ENCODE data around the gene NBAS. TPM values are rescaled to one million over a fixed set of nuclear protein-coding genes. Genes with fewer than 3 reads are reported as not detected.

Gene NBAS
- total and polyA plus RNA-seq, 2 experiments from 2014 or later, result 21.2 to 51.8 TPM

DNA sequence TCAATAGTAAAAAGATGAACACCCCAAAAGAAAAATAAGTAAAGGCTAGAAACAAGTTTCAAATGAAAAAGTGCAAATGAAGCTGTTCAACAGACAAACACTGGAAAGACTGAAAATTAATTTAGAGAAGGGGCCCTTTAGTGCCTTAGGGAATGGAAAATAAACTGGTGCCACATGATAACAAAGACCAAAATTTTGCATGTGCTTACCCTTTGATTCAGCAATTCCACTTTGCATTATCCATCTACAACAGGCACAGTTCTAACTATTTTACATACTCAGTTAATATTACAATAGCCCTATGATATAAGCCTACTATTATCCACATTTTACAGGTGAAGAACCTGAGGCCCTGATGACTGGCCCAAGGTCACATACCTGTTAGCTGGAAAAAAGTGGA lies 183.9 kb downstream of the NBAS start:
- H3K4me2 ChIP-seq (ENCODE audit: unreplicated experiment), result no peak overlapping the region
- H3K9me2 ChIP-seq (ENCODE audit: insufficient read depth), result no peaks in the 10 kb centered on the region
- H4K20me1 ChIP-seq (ENCODE audit: insufficient read depth), result no peaks in the 10 kb centered on the region
- DNase-seq, result no peak
- H3F3A ChIP-seq (ENCODE audit: insufficient read depth), result no peaks in the 10 kb centered on the region
- H3K4me1 ChIP-seq (ENCODE audit: insufficient read depth), result no peaks in the 10 kb centered on the region
- no peaks in the 10 kb centered on the region for H3K27me3 ChIP-seq (replicated peaks; ENCODE audit: insufficient read depth)
- in situ Hi-C loops (cut with MboI), result no loop called here
- no peak overlapping the region for H2AFZ ChIP-seq
- no peaks in the 10 kb centered on the region for H3K9me3 ChIP-seq (ENCODE audit: low read depth)
- no peak overlapping the region for H3K27ac ChIP-seq
- TF ChIP-seq EZH2phosphoT487 (IDR thresholded peaks at IDR 0.05; ENCODE audit: insufficient read depth, low read depth) (no peak), EZH2 (IDR thresholded peaks at IDR 0.05; ENCODE audit: insufficient read depth, poor library complexity, severe bottlenecking) (no peak)
- peaks cover 25% of the 10 kb centered on the region for H3K36me3 ChIP-seq (ENCODE audit: low read depth)
- no peaks in the 10 kb centered on the region for H3K79me2 ChIP-seq (ENCODE audit: insufficient read depth)
- H3K4me3 ChIP-seq, result no peak overlapping the region
- H3K9ac ChIP-seq, result no peak overlapping the region

DNA sequence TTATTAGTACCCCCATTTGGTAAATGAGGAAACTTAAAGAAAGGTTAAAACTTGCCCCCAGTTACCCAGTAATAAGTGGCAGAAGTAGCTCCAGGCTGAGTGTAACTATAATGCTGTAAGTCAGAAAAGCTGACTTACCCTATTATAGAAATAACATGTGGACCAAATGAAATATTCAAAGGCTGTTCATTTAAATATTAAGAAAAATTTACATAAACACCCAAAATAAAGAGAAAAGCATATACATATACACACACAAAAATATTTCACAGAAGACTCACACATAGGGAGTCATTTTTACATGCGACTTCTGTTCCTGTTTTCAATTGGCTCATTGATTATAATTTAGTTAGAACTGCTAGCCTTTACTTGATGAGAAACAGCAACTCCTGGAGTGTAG lies 189.1 kb downstream of the NBAS start:
- Histone ChIP-seq H3K79me2 (ENCODE audit: insufficient read depth) (no peaks in the 10 kb centered on the region), H3K9me3 (ENCODE audit: low read depth) (no peaks in the 10 kb centered on the region), H3K9me2 (ENCODE audit: insufficient read depth) (no peaks in the 10 kb centered on the region), H3K4me2 (ENCODE audit: unreplicated experiment) (no peak overlapping the region), H3K4me3 (no peak overlapping the region), H3F3A (ENCODE audit: insufficient read depth) (no peaks in the 10 kb centered on the region), H4K20me1 (ENCODE audit: insufficient read depth) (no peaks in the 10 kb centered on the region), H3K27me3 (replicated peaks; ENCODE audit: insufficient read depth) (no peaks in the 10 kb centered on the region), H3K4me1 (ENCODE audit: insufficient read depth) (no peaks in the 10 kb centered on the region), H3K27ac (no peak overlapping the region), H2AFZ (no peak overlapping the region), H3K9ac (no peak overlapping the region), H3K36me3 (ENCODE audit: low read depth) (peaks cover 23% of the 10 kb centered on the region)
- TF ChIP-seq EZH2 (IDR thresholded peaks at IDR 0.05; ENCODE audit: insufficient read depth, poor library complexity, severe bottlenecking) (no peak), EZH2phosphoT487 (IDR thresholded peaks at IDR 0.05; ENCODE audit: insufficient read depth, low read depth) (no peak)
- in situ Hi-C loops (cut with MboI), result no loop called here
- WGBS, 2 experiments (ENCODE audit: low coverage in 1 of 2, low lambda C conversion rate in 2 of 2, missing lambda C conversion rate in 2 of 2), result 74 to 76% methylated on average over 1 of the region's 1 CpG
- no peak for DNase-seq

DNA sequence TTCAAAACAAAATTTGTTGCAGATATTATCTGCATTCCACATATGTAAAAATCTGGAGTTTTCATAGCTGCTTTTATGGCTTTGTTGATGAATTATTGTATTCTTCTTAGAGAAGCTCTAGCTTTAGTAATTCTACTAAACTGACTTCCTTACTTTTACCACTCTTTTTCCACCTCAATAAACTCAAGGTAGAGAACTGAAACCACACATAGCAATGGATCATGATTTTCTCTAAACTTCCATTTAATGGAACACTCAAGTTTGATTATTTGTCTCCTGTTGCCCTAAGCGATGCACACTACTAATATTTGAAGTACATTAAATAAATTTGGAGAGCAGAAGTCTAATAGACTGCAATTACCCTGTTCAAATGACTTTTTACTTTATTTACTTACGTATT lies 192.0 kb downstream of the NBAS start:
- no peaks in the 10 kb centered on the region for H3K27me3 ChIP-seq (replicated peaks; ENCODE audit: insufficient read depth)
- H3K4me3 ChIP-seq, result no peak overlapping the region
- peaks cover 15% of the 10 kb centered on the region; the same call in 1 of the 2 replicates for H3K36me3 ChIP-seq (ENCODE audit: low read depth)
- no peaks in the 10 kb centered on the region; the same call in 1 of the 2 replicates for H3F3A ChIP-seq (ENCODE audit: insufficient read depth)
- 98% methylated on average over 2 of the region's 2 CpGs for WGBS, 2 experiments (ENCODE audit: low coverage in 1 of 2, low lambda C conversion rate in 2 of 2, missing lambda C conversion rate in 2 of 2)
- no peak for TF ChIP-seq EZH2 (IDR thresholded peaks at IDR 0.05; ENCODE audit: insufficient read depth, poor library complexity, severe bottlenecking)
- no peak for TF ChIP-seq EZH2phosphoT487 (IDR thresholded peaks at IDR 0.05; ENCODE audit: insufficient read depth, low read depth)
- in situ Hi-C loops (cut with MboI), result no loop called here
- no peaks in the 10 kb centered on the region for H3K9me2 ChIP-seq (ENCODE audit: insufficient read depth)
- no peak overlapping the region for H3K9ac ChIP-seq
- no peak overlapping the region for H3K27ac ChIP-seq
- no peaks in the 10 kb centered on the region for H3K9me3 ChIP-seq (ENCODE audit: low read depth)
- H3K4me2 ChIP-seq (ENCODE audit: unreplicated experiment), result no peak overlapping the region
- 0 out of 2 replicates have a peak, but pooled peaks cover 13% of the 10 kb centered on the region for H3K4me1 ChIP-seq (ENCODE audit: insufficient read depth)
- no peak for DNase-seq
- no peak overlapping the region for H2AFZ ChIP-seq
- no peaks in the 10 kb centered on the region for H3K79me2 ChIP-seq (ENCODE audit: insufficient read depth)
- no peaks in the 10 kb centered on the region for H4K20me1 ChIP-seq (ENCODE audit: insufficient read depth)

DNA sequence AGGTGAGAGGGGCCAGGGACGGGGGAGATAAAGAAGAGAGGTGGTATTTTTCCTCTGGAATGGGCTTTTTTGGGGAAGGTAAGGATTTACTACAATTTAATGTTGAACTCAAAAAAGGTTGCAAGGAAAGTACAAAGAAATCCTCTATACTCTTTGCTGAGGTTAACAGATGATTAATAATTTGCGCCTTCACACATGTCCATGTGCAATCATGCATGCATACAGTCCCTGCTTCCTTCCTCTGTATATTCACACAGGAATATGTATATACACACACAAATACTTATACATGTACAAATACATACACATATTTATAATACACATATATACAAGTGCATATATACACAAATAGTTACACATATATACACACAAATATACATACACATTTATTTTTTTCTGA lies 193.4 kb downstream of the NBAS start:
- Histone ChIP-seq H3K9me2 (ENCODE audit: insufficient read depth) (no peaks in the 10 kb centered on the region), H3K4me2 (ENCODE audit: unreplicated experiment) (no peak overlapping the region), H3K27me3 (replicated peaks; ENCODE audit: insufficient read depth) (no peaks in the 10 kb centered on the region), H2AFZ (no peak overlapping the region), H3F3A (ENCODE audit: insufficient read depth) (peaks cover 10% of the 10 kb centered on the region; the same call in 1 of the 2 replicates), H3K9ac (no peak overlapping the region), H3K79me2 (ENCODE audit: insufficient read depth) (no peaks in the 10 kb centered on the region), H3K27ac (no peak overlapping the region), H3K4me1 (ENCODE audit: insufficient read depth) (peaks cover 24% of the 10 kb centered on the region), H4K20me1 (ENCODE audit: insufficient read depth) (no peaks in the 10 kb centered on the region), H3K36me3 (ENCODE audit: low read depth) (0 out of 2 replicates have a peak, but pooled peaks cover 6% of the 10 kb centered on the region), H3K9me3 (ENCODE audit: low read depth) (no peaks in the 10 kb centered on the region), H3K4me3 (no peak overlapping the region)
- TF ChIP-seq EZH2phosphoT487 (IDR thresholded peaks at IDR 0.05; ENCODE audit: insufficient read depth, low read depth) (no peak), EZH2 (IDR thresholded peaks at IDR 0.05; ENCODE audit: insufficient read depth, poor library complexity, severe bottlenecking) (no peak)
- in situ Hi-C loops (cut with MboI), result no loop called here
- DNase-seq, result no peak
- 98 to 100% methylated on average over 2 of the region's 2 CpGs for WGBS, 2 experiments (ENCODE audit: low coverage in 1 of 2, low lambda C conversion rate in 2 of 2, missing lambda C conversion rate in 2 of 2)

DNA sequence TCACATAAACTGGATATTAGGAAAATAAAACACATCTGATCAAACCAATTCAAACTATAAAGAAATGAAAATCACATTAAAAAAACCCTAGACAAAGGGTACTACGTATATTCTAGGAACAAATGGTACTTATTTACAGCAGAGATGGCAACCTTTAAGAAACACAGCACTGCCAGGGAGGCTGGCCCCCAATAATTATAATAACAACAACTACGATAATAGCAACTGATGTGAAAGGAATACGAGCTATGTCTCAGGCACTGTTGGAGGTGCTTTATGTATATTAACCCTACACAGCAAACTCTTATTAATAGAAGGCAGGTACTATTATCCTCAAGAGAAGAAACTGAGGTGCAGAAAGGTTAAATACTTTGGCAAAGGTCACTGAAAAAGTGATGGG lies 193.9 kb downstream of the NBAS start:
- H2AFZ ChIP-seq, result no peak overlapping the region
- H3K79me2 ChIP-seq (ENCODE audit: insufficient read depth), result no peaks in the 10 kb centered on the region
- 94% methylated on average over 3 of the region's 3 CpGs for WGBS, 2 experiments (ENCODE audit: low coverage in 1 of 2, low lambda C conversion rate in 2 of 2, missing lambda C conversion rate in 2 of 2)
- 0 out of 2 replicates have a peak, but pooled peaks cover 6% of the 10 kb centered on the region for H3K36me3 ChIP-seq (ENCODE audit: low read depth)
- in situ Hi-C loops (cut with MboI), result no loop called here
- H3K4me3 ChIP-seq, result no peak overlapping the region
- TF ChIP-seq EZH2phosphoT487 (IDR thresholded peaks at IDR 0.05; ENCODE audit: insufficient read depth, low read depth) (no peak), EZH2 (IDR thresholded peaks at IDR 0.05; ENCODE audit: insufficient read depth, poor library complexity, severe bottlenecking) (no peak)
- DNase-seq, result no peak
- no peaks in the 10 kb centered on the region for H4K20me1 ChIP-seq (ENCODE audit: insufficient read depth)
- no peaks in the 10 kb centered on the region for H3K9me3 ChIP-seq (ENCODE audit: low read depth)
- no peaks in the 10 kb centered on the region for H3K9me2 ChIP-seq (ENCODE audit: insufficient read depth)
- H3K27ac ChIP-seq, result no peak overlapping the region
- no peak overlapping the region for H3K9ac ChIP-seq
- H3K4me2 ChIP-seq (ENCODE audit: unreplicated experiment), result no peak overlapping the region
- peaks cover 10% of the 10 kb centered on the region; the same call in 1 of the 2 replicates for H3F3A ChIP-seq (ENCODE audit: insufficient read depth)
- no peaks in the 10 kb centered on the region for H3K27me3 ChIP-seq (replicated peaks; ENCODE audit: insufficient read depth)
- peaks cover 27% of the 10 kb centered on the region for H3K4me1 ChIP-seq (ENCODE audit: insufficient read depth)

Data from GM23248 (cell line).